HG02588 (cell line): ENCODE measurements around the gene SLC39A8.
"Not testable (repeated sequence)": the region's sequence is repeated elsewhere in the genome, so short reads cannot be mapped to it uniquely, and the experiment has no call there.

Experiments
- ATAC-seq: cut with Tn5 transposase; IDR thresholded peaks from one replicate; pipeline ENCODE4 v1.9.1; 2021; ENCODE audit warnings: mild to moderate bottlenecking, moderate library complexity; ENCODE audit not compliant: unreplicated experiment

Gene SLC39A8

DNA sequence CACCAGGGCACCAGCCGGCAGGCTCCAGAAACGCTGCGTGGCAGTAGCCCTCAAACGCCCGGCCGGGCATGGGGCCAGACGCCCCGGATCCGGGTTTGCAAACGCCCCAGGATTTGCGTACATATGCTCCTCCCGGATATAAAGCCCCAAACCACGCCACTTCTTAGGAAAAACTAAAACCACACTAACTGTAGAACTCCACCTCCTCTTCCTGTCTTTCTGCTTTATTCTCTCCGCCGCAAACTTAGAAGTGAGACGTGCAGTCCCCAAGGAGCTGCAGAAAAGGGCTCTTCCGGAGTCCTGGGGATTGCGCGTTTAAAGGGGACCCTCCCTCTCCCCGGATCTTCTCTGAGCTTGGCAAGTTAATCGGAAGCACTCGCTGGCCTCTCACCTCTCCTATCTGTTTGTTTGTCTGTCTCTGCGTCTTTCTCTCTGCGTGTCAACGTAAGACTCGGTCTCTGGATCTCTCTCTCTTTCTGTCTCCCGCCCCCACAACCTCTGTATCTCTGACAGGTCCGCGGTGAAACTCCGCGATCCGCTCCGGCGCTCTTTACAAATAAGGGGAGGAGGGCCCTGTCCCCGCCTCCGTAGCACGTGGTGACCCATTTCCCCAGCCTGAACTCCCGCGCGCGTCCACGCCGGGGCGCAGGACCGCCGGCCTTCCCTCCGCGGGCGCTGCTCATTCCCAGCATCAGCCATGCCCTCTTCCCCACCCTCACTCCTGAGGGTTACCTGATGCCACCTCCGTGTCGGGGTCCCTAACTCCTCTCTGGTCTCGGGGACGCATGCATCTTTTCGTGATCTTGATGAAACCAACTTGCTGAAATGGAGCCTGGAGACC is at the start of gene SLC39A8:
SLC39A8 (minus strand) TSS at position 529 of the 841 bp plus-strand sequence. CDS start 820 bp downstream, outside the sequence.
- ATAC-seq = peak; percentile 81

GRCh38 chr4:102392033-102392744 is 46.9 kb upstream of the SLC39A8 start:
- no peak for ATAC-seq

DNA sequence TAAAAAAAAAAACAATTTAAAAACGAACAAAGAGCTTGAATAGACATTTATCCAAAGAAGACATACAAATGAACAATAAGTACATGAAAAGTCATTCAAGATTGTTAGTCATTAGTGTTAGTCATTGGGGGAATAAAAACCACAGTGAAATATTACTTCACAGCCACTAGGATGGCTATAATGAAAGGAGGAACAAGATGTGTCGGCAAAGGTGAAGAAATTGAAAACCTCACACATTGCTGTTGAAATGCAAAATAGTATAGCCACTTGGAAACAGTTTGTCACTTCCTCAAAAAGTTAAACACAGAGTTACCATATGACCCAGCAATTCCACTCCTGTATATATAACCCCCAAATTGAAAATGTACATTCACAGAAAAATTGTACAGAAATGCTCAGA is 45.2 kb upstream of the SLC39A8 start:
- ATAC-seq = peak; percentile 91

- ATAC-seq = no peak
Observed at GRCh38 chr4:102388611-102389010, 43.3 kb upstream of the SLC39A8 start.

GRCh38 chr4:102387552-102388150 is 42.4 kb upstream of the SLC39A8 start:
- ATAC-seq = no peak

DNA sequence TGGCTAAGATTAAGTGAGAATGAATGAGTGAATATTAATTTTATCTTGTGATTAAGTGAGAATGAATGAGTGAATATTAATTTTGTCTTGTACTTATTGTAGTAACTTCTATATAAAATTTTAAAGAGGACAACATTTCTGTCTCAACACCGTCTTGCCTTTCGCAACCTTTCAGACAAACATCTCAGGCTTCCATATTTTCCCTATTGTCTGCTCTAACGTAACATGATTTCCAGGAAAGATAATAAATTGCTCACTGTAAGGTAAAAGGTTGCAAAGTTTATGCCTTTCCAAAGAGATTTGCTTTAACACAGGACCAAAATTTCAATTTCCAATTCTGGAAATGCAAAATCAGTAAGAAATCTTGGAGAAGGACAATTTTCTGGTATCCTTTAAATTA is 41.7 kb upstream of the SLC39A8 start:
- no peak for ATAC-seq

DNA sequence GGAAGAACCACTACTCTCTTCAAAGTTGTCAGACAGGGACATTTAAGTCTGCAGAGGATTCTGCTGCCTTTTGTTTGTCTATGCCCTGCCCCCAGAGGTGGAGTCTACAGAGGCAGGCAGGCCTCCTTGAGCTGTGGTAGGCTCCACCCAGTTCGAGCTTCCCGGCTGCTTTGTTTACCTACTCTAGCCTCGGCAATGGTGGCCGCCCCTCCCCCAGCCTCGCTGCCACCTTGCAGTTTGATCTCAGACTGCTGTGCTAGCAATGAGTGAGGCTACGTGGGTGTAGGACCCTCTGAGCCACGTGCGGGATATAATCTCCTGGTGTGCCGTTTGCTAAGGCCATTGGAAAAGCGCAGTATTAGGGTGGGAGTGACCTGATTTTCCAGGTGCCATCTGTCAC is 35.0 kb upstream of the SLC39A8 start:
- not testable (repeated sequence) for ATAC-seq

- ATAC-seq = no peak
Observed at GRCh38 chr4:102362922-102363432, 17.7 kb upstream of the SLC39A8 start.

DNA sequence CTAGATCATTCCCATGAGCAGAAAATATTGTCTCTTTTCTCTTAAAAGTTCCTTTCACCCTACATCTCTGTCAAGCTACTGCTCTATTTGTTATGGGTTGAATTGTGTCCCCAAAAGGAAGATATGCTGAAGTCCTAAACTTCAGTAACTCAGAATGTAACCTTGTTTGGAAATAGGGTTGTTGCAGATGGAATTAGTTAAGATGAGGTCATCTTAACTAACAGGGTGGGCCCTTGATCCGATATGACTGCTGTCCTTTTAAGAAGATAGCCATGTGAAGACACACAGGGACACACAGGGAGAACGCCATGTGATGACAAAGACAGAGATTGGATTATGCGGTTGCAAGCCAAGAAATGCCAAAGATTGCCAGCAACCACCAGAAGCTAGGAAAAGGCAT is 12.8 kb upstream of the SLC39A8 start:
- no peak for ATAC-seq

DNA sequence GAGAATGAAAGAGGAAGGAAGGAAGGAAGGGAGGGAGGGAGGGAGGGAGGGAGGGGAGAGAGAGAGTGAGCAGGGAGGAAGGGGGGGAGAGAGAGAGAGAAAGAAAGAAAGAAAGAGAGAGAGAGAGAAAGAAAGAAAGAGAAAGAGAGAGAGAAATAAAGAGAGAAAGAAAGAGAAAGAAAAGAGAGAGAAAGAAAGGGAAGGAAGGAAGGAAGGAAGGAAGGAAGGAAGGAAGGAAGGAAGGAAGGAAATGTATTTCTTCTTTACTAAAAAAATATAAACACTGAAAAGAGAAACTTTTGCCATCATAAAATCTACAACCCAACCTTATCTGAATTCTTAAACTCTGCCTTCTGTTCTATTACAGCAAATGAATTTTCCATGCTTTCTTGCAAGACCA is 12.4 kb upstream of the SLC39A8 start:
- not testable (repeated sequence) for ATAC-seq

DNA sequence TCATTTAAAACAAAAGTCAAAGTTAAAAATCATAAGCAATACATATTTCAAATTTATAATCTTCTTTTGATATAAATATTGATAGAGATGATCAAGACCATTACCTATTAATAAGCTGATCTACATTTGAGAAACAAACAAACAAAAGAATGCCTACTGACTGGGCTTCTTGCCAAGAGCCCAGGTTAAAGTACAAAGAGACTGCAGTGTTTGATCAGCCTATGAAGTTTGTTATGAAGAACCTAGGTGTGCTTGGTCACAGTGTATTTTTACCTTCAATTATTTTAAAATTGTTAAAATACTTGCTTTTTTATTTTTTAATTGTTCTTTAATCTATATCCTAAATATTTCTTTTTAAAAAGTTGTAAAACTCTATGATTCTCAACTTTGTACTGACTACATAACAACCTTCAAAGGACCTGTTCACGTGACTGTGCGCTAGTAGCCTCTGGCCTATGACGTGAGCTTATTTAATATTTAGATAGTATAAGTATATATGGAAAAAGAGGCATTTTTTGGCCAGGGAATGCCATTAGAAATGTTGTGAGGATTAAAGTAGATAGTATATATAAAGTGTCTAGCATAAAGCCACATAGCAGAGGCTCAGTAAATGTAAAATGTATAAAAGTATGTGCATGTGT is 11.4 kb upstream of the SLC39A8 start:
- no peak for ATAC-seq

- no peak for ATAC-seq
Observed at GRCh38 chr4:102355748-102356147, 10.5 kb upstream of the SLC39A8 start.

GRCh38 chr4:102354671-102355454 is 9.6 kb upstream of the SLC39A8 start:
- no peak for ATAC-seq

DNA sequence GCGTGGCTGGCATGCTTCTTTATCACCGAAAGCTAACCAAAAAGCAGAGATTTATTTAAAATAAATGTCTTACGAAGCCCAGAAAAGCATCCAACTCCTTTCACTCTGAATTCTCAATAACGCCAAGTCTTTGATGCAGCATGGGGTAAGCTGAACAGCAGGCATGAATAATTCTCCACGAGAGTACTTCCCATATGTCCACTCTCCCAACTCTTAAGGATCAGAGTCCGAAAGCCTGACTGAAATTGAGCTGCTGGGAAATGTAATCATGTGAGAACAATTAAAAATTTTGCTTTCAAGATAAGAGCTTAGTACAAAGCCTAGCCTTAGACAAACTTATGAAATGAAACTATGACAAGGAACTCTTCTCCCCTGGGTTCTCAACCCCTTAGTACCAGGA is 7.5 kb upstream of the SLC39A8 start:
- no peak for ATAC-seq

DNA sequence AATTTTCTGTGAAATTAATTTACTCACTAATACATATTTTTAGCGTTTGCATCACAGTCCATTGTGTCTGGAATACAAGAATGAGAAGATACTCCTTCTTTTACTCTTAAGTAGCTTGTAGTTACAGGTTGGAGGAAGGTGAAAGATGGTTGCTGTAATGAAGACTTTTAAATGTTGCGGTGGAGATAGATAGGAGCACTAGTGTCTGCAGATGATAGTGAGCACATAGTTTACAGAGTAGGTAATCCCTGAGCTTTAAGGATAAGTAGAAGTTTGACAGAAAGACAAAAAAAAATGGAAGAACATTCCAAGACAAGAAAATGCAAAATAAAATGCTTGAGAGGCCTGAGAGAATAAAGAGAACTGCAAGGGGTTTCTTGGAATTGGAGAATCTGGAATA is 5.4 kb upstream of the SLC39A8 start:
- no peak for ATAC-seq

DNA sequence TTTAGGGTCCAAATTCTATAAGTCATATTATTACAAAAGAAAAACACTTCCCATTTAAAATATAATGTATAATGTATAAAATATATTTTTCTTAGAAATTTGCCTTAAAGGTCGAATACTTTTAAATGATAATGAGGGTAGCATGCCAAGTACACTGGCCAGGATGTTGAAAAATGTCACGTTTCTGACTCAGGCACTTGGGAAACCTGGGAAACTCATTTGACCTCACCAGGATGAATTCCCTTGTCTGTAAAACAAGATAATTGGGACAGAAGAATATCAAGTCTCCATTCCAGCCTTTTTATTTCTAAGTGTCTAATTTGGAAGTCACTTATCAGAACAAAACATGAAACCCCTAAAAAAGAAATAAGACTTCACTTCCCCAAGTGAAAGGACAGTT is 3.4 kb upstream of the SLC39A8 start:
- no peak for ATAC-seq

GRCh38 chr4:102345795-102346100 is 466 bp upstream of the SLC39A8 start:
- ATAC-seq = no peak

DNA sequence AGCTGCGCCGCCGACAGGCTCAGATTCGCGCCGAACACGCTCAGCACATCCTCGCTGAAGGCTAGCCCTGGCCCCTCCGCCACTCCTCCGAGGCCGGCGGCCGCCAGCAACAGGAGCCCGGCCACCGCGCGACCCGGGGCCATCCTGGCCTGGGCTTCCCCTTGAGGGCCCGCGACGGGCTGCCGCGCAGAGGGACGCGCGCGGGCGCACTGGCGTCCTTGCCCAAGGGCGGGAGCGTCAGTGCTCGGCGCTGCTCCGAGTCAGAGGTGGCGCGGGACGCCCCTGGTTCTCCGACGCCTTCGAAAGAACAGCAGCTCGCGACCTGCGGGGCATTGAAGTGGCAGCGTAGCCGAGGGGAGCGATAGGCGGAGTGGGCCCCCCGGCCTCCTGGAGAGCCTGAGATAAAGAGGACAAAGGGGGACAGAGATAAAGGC is 745 bp downstream of the SLC39A8 start:
- ATAC-seq = peak; percentile 50

- peak; percentile 39 for ATAC-seq
Observed at GRCh38 chr4:102343964-102344519, 1.2 kb downstream of the SLC39A8 start.

GRCh38 chr4:102342404-102343074 is 2.7 kb downstream of the SLC39A8 start:
- no peak for ATAC-seq
